NCI-H345 (cell line): ENCODE data around the gene SNX8.

ENCODE experiments used
- DNase-seq: peaks from one replicate; lab custom pipeline; 2025; lab: John Stamatoyannopoulos, UW

SNX8 gene

DNA sequence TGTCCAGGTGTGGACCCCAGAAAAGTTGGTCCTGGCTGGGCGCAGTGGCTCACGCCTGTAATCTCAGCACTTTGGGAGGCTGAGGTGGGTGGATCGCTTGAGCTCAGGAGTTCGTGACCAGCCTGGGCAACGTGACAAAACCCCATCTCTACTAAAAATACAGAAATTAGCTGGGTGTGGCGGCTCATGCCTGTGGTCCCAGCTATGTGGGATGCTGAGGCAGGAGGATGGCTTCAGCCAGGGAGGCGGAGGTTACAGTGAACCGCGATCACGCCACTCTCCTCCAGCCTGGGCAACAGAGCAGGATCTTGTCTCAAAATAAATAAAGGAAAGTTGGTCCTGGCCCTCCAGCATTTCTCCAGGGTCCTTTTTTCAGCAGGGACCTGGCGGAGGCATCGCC lies 70.8 kb downstream of the SNX8 start:
- no peak for DNase-seq

DNA sequence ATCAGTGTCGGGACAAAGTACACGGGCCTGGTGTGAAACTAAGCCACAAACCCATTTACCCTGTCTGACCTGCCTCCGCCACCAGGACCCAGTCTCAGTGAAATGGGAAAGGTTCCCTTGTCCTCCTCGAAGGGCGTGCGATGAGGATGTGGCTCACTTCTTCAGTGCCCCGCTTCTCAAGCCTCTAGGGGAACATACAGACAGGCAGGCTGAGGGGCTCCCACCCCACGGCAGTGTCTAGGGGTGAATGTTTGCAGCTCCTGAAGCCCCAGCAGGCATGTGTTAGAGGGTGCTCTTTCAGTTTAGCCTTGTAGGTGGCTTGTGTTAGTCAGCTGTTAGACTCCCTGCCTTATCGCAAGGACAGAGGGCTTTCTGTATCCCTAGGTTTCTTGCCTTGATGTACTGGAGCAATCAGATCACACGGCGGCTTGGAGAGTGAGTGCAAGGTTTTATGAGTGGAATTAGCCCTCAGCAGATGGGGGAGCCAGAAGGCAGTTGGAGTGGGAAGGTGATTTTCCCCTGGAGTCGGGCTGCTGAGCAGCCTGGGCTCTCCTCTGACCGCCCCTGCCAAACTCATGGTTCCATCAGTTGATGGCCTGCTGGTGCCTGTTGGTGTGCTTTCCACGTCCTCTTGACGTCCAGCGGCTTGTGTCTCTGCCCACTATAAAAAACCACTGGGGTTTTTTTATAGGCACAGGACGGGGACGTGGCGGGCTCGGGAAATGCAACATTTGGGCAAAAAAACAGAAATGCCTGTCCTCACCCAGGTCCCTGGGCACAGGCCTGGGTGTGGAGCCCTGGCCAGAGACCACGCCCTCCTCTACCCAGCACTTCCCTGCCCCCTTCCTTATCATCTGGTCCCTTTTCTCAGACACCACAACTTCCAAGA lies 71.5 kb downstream of the SNX8 start:
- DNase-seq: peak; percentile 14

DNA sequence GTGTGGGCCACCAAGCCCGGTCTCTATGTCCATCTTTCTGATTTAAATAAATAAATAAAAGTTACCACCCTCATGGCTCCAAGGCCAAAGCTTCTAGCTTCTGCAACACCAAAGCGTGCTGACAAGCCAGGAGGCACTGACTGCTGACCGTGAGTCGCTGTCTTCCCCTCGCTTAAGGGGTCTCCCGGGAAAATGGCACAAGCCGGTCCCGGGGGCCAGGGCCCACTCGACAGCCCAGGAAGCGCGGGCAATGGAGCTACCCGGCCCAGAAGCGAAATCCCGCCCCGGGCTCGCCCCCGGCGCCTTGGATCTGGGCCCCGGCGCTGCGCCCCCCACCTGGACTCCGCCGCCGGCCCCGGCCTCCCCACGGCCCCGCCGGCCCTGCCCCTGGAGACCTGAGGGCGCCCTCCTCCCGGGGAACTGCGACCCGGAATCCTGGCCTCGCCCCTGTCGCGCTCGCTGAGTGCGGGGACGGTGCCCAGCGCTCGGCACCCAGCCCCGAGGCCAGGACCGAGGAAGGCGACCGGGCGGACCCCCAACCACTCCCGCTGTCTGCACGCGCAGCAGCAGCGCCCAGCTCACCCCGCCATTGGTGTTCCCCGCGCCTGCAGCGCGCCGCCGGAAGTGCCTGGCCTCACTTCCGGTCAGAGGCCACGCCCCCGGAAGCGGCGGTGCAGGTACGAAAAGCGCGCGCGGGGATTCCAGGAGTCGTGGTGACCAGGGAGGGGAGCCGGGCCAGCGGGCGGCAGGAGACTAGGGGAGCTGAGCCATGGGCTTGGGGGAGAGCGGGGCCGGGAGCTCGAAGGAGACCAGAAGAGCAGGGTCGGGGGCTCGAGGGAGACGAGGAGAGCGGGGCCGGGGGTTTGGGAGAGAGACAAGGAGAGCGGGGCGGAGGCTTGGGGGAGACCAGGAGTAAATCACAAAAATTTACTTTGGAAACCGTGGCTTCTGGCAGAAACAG lies 72.4 kb downstream of the SNX8 start, which contains the start of the genes MRM2 and NUDT1:
Gene MRM2 (minus strand): TSS at position 626 of the 961 bp plus-strand sequence. CDS start 36 bp downstream, at position 590.
Gene NUDT1 (plus strand): TSS at position 647 of the 961 bp plus-strand sequence. CDS start 2,349 bp downstream, outside the sequence.
- DNase-seq: peak; percentile 79

DNA sequence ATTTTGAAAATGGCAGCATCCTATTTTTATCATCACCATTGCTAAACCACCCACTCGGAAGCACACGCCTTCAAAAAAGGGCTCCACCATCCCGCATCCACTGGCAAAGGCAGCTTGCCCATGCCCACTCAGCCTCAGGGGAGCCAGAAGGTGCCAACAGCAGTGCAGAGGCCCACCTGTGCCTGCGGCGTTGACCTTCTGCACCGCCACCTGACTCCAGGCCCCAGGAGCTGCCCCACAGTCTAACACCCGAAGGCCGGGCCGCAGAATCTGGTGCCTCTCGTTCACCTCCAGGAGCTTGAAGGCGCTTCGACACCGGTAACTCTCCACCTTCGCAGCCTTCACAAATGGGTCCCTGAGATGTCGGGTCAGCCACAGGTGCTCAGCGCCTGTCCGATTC lies 75.0 kb downstream of the SNX8 start:
- no peak for DNase-seq

DNA sequence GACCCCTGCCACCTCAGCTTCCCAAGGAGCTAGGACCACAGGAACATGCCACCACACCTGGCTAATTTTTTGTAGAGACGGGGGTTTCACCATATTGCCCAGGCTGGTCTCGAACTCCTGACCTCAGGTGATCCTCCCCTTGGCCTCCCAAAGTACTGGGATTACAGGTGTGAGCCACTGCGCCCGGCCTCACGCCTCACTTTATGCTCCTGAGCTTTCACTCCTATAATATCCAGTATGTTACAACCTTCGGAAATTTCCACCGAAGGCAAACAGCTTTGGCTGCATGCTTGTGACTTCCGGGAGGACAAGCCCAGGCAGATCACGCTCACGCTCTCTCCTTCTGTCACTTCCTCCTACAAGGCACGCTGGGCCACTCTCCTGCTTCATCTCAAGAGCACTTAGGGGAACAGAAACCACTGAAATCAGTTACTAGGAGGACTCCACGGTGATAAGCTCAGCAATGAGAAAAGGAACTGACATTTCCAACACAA lies 77.1 kb downstream of the SNX8 start:
- no peak for DNase-seq

DNA sequence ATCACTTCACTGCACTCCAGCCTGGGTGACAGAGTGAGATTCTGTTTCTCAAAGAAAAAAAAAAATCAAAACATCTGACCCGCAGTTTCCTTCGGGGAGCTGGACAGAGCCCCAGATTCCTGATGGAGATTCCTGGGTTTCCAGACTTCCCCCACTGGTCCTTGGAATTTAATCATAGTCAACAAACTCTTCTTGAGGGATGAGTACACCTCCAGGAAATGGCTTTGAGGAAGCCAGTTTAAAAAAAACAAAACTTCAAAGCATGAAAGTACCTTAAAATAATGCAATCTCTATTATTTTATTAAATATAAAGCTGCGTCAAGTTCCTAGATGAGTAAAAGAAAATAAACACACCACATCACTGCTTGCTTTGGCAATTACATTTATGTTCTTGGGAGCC lies 80.3 kb downstream of the SNX8 start:
- DNase-seq: no peak

DNA sequence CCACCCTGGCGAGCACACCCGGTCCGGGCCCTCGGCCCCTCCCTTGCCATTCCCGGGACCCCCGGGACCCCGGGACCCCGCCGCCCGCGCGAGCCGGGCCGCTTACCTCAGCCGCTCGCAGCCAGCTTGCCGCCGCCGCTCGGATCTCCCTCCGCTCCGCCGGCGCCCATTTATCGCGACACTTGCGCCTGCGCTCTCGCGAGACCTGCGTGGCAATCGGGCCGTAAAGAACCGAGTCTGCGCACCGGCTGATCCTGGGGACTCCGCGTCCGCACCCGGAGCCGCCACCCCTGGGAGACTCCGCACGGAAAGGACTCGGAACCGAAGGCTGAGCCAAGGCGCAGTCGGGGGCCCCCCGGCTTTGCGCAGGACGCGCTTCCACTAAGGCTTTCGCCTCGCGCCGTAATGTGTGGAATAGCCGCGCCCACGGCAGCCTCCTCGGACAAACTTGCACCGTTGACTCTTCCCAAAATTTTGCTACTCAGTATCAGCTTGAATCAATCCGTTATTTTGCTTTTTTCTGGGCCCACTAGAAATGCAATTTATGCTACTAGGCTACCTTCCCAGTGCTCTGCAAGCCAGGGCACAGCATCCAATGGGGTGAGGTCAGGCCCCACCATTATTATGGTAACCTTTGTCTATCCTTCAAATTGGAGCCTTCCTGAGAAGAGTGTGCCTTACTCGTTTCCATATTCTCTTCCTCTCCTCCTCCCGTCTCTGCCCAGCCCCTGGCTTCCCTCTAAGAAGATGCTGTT lies 81.3 kb downstream of the SNX8 start, which contains the start of gene MAD1L1:
Gene MAD1L1 (minus strand): TSS at position 180 of the 755 bp plus-strand sequence. CDS start 2,812 bp downstream, outside the sequence.
- peak; percentile 84 for DNase-seq

DNA sequence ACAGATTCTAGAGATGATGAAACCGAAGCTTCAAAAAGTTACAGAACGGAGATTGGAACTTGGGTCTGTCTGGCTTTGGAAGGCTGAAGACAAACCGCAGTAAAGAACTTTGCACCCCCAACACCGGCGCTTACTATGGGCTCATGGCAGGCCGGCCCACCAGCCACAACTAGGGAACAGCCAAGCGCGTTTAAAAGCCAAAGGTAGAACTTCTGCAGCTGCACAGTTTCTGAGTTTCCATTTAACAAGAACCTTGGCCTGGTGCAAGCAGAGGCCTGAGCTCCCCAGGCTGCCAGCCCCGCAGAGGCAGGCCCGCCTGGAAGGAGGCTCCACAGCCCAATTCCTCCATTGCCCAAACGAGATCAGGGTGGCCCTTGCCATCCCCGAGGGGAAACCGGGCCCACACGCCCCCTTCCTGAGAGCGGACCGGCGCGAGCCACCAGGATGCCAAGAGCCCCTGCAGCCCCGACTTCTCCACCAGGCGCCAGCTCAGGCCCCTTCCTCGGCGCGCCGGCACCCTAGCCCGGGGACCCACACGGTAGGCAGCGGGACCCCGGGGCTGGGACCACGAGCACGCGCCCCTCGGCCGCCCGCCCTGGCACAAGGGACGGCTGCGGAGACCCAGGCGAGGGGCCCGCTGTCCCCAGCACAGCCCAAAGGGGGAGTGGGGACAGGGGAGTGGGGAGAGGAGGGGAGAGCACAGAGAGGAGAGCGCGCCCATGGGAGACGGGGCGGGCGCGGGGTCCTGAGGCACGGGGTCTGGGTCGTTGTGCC lies 82.1 kb downstream of the SNX8 start:
- DNase-seq: no peak

DNA sequence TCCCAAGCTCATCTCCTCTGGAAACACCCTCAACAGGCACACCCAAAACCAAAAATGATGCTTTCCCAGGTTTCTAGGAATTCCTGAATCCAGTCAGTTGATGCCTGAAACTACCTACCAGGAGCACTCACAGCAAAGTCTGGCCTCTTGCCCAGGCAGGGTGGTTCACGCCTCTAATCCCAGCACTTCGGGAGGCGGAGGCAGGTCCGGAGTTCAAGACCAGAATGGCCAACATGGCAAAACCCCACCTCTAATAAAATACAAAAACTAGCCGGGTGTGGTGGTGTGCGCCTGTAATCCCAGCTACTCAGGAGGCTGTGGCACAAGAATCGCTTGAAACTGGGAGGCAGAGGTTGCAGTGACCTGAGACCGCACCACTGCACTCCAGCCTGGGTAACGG lies 83.4 kb downstream of the SNX8 start:
- no peak for DNase-seq

DNA sequence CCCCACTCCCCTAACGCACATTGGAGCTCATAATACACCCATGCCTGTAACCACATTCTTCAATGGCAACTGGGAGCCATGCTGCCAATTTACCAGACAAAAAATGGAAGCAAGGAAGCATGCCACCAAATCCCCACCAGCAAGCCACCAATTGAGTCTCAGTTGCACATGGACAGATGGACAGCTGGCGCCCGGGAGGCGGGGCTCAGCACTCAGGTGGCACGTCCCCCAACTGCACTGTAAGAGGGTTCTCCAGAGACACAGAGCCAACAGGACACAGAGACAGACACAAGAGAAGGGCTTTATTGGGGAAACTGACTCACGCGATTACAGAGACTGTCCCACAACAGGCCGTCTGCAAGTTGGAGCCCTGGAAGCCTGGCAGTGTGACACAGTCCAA lies 84.0 kb downstream of the SNX8 start:
- no peak for DNase-seq

DNA sequence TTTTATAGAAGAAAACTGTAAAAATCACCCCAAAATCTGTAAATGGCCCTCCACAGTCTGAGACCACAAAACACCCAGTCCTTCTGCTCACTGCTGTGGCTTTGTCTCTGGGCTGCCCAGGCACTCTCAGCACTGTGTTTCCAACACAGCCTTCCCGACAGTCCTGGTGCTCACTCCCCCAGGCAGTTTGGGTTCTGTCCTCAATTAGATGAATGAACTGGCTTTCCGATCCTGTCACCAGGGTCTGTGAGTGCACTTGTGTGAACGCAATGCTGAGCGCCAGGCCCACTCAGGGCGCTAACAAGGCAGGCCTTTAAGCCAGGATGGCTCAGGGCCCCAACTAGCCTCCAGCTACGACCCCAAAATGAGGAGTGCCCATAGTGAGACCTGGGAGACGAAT lies 84.8 kb downstream of the SNX8 start:
- no peak for DNase-seq

DNA sequence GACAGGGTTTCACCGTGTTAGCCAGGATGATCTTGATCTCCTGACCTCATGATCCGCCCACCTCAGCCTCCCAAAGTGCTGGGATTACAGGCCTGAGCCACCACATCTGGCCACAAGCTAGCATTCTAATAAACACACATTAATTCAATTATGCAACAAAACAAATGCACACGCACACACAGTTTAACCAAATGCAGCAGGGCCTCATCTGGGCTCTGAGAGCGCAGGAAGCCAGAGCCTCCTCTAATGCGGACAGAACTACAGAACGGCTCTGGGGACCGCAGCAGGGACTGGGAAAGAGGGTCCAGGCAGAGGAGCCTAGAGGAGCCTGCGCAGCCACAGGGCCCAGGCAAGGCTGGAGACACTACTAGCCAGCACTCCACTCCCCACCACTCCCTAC lies 85.3 kb downstream of the SNX8 start:
- no peak for DNase-seq

DNA sequence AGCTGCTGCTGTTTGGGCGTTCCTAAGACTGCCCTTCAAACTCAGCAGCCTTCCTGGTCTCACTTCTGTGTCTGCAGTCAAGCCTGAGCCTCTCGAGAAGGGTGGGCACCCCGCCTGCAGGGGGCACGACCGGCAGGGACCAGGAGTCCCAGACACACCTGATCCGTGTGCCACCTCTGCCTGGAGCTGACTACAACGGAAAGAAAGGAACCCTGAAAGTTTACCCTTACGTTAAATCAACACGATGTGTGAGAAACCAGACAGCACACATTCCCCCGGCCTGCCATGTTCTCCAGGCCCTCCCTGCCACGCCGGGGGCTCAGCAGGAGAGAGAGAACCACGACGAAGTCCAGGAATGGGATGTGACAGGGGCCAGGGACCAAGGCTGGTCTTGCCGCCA lies 86.5 kb downstream of the SNX8 start:
- DNase-seq: no peak

DNA sequence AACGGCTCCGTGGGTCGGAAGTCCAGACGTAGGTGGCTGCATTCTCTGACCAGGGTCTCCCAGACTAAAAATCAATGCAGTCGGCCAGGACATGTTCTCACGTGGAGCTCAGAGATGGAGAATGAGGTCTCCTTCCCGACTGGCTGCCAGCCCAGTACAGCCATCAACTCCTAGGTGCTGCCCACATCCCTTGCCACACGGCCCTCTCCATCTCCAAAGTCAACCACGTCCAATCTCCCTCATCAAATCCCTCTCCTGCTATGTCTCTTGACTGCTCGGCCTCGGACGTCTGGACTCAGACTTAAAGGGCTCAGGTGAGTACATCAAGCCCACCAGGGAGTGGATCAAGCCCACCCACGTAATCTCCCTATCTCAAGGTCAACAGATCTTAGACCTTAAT lies 88.4 kb downstream of the SNX8 start:
- DNase-seq: no peak

DNA sequence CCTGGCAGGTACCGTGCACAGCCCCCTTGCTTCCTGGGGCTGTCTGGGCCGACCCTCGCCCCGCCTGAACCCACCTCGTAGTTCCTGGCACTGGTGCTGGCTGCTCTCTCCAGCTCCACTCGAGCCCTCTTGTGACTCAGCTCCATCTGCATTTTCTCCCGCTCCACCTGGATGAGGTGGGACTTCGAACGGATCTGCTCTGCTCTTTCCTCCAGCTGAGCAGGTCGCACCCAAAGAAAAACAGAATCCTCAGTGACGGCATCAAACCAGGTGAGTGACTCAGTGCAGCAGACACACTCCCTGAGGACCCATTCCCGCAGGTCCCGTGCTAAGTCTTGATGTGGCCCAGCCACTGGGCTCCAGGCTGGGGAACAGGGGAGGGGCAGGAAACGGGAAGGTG lies 88.9 kb downstream of the SNX8 start:
- no peak for DNase-seq

DNA sequence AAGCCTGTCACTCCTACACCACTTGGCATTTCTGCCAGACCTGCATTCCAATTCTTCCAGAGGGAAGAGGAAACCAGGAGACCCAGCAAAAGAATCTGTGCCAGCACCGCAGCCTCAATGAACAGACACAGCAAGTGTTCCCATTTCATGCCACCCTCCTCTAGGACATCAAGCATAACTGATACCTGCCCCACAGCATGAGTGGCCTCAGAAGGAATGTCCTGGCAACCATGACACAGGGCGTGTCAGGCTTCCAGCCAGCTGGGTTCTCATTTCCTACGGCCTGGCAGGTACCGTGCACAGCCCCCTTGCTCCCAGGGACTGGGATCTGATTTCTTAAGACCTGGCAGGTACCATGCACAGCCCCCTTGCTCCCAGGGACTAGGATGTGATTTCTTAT lies 89.3 kb downstream of the SNX8 start:
- no peak for DNase-seq

DNA sequence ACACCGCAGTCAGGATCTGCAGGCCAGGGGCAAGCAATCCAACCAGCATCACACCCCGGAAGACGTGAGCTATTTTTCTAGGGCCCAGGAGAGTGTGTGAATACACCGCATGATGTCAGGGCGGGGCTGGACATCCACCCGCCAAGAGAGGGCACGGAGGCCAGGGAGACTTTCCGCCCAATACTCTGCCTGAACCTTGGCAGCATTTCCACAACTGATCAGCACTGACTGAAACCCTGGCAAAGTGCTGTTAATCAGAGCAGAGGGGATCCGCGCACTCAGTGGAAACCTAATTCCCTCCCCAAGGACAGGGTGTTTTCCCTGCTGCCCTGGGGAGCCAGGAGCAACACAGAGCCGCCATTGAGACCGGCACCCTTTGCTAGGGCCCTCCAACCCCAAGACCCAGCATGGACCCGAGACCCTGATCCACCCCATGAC lies 89.7 kb downstream of the SNX8 start:
- DNase-seq: no peak

DNA sequence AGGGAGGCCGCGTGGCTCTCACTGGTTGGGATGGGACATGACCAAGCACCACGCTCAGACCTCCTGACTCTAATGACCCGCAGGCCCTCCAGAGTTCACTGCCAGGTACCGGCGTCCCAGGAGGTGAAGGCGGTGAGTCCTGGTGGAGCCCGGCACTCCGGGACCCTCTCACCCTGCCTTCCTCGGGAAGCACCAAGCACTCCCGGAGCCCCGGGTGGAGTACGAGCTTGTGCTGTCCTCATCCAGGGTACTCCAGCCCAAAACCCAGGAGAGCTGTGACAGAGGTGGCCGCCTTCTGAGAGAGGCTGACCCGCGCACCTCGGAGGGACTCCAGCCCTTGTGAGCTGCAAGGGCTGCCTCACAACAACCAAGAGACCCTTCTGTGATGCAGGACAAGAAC lies 90.9 kb downstream of the SNX8 start:
- DNase-seq: no peak

DNA sequence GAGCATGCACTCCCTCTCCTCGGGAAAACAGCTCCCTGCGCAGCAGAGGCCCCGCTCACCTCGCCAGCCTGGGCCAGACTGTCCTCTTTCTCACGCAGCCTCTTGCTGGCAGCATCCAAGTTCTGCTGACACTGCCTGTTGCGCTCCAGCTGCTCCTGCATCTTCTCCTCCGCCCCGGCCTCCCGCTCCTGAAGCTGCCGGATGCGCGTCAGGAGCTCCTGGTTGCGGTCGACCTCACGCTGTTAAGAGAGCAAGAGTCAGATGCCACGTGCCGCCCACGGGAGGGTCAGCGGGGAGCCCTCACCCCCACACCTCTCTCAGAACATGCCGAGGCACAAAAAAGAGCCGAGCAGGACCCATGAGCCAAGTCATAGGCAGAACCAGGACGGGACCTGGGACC lies 91.7 kb downstream of the SNX8 start:
- no peak for DNase-seq

DNA sequence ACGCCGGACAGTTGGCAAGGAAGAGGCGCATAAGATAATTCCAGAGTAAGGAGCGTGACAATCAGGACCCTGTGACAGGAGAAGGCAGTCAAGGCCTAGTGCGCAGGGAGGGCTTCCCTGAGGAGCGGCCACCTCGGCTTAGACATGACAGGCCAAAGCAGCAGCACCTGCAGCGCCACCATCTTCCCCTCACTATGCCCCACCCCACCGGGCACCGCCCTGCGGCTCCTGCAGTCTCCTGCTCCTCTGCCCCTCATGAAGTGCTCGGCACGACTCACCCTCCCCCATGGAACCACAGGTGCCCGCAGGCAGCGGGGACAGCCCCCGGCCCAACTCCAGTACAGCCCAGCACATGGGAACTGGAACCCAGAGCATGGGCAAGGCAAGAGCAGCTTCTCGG lies 93.3 kb downstream of the SNX8 start:
- DNase-seq: no peak

DNA sequence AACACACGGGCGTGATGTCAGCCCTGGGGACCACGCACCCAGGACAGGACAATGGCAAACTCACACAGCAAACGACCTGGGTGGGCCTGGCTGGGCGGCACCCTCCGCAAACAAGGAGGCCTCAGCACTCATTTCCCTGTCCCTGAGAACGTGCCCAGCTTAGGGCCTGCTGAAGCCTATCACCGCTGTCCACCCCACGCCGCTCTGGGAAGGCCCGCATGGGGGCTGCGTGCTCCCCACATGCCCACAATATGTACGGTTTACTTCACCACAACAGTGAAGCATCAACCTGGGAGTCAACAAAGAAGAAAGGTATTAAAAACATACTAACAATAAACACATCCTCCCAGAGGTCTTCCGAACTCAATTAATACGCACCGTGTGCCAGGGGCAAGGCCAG lies 93.7 kb downstream of the SNX8 start:
- DNase-seq: no peak
